ENCODE results near the gene NOSTRIN.

Gene NOSTRIN

GRCh38 chr2:168889635-168890005 lies 87.2 kb downstream of the NOSTRIN start:
- no peak for DNase-seq

GRCh38 chr2:168890006-168890782 lies 87.8 kb downstream of the NOSTRIN start, which contains the start of gene SPC25:
Gene SPC25 (minus strand): TSS chr2:168890430. CDS start chr2:168889519, 911 bp downstream.
- peak; percentile 91 for DNase-seq

GRCh38 chr2:168892327-168892726 lies 89.9 kb downstream of the NOSTRIN start:
- DNase-seq: no peak

GRCh38 chr2:168894101-168894500 lies 91.7 kb downstream of the NOSTRIN start:
- DNase-seq: no peak

- DNase-seq: no peak
Measured at GRCh38 chr2:168894720-168895119, 92.3 kb downstream of the NOSTRIN start.

GRCh38 chr2:168895771-168896170 lies 93.3 kb downstream of the NOSTRIN start:
- DNase-seq: no peak

- no peak for DNase-seq
Measured at GRCh38 chr2:168896783-168897182, 94.3 kb downstream of the NOSTRIN start.

GRCh38 chr2:168897449-168897848 lies 95.0 kb downstream of the NOSTRIN start:
- DNase-seq: no peak

- DNase-seq: no peak
Measured at GRCh38 chr2:168901003-168901402, 98.6 kb downstream of the NOSTRIN start, which contains the start of gene G6PC2. Gene G6PC2 (plus strand): TSS chr2:168901291. CDS start chr2:168901332, 41 bp downstream.

- no peak for DNase-seq
Measured at GRCh38 chr2:168903888-168904287, 101.5 kb downstream of the NOSTRIN start.

- no peak for DNase-seq
Measured at GRCh38 chr2:168904358-168904757, 101.9 kb downstream of the NOSTRIN start.

- no peak for DNase-seq
Measured at GRCh38 chr2:168907940-168908662, 105.7 kb downstream of the NOSTRIN start.

- no peak for DNase-seq
Measured at GRCh38 chr2:168910330-168910729, 107.9 kb downstream of the NOSTRIN start.

GRCh38 chr2:168912466-168912865 lies 110.0 kb downstream of the NOSTRIN start:
- DNase-seq: no peak

GRCh38 chr2:168912901-168913369 lies 110.5 kb downstream of the NOSTRIN start:
- DNase-seq: no peak

GRCh38 chr2:168913495-168913894 lies 111.1 kb downstream of the NOSTRIN start:
- no peak for DNase-seq

Data from CD4-positive, alpha-beta T cell treated with Interleukin-4 for 4 hours (primary cell).